Measurements from ENCODE around the gene POP7.

GRCh38 chr7:100694098-100694745 lies 11.7 kb upstream of the POP7 start, which contains the start of gene GIGYF1:
- TF ChIP-seq, protein P1, sequence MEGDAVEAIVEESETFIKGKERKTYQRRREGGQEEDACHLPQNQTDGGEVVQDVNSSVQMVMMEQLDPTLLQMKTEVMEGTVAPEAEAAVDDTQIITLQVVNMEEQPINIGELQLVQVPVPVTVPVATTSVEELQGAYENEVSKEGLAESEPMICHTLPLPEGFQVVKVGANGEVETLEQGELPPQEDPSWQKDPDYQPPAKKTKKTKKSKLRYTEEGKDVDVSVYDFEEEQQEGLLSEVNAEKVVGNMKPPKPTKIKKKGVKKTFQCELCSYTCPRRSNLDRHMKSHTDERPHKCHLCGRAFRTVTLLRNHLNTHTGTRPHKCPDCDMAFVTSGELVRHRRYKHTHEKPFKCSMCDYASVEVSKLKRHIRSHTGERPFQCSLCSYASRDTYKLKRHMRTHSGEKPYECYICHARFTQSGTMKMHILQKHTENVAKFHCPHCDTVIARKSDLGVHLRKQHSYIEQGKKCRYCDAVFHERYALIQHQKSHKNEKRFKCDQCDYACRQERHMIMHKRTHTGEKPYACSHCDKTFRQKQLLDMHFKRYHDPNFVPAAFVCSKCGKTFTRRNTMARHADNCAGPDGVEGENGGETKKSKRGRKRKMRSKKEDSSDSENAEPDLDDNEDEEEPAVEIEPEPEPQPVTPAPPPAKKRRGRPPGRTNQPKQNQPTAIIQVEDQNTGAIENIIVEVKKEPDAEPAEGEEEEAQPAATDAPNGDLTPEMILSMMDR (IDR thresholded peaks at IDR 0.05): no peak
- no peak for TF ChIP-seq EP300 (IDR thresholded peaks at IDR 0.05)
